GM12878 (cell line): ENCODE data around the gene RIMBP2. TPM values are rescaled to one million over a fixed set of nuclear protein-coding genes. Genes with fewer than 3 reads are reported as not detected.

Source experiments
- ATAC-seq: fragments of 200-7000 bp; cut with Tn5 transposase; 3 replicates; pipeline ENCODE4 v1.9.1; 2020; ENCODE audit warnings: mild to moderate bottlenecking, moderate library complexity
- BruUV-seq: library from RNA; stranded (reverse); fragments of 400-500 nt; replicated peaks from 2 replicates; lab custom pipeline; 2021; lab: Mats Ljungman, UMichigan
- CTCF ChIA-PET: fragments of 300-600 bp; sonication (Branson Sonifier 250); formaldehyde crosslinking; extraction: SDS; loops from one replicate; lab custom pipeline; 2021; ENCODE audit warnings: inconsistent platforms; lab: Yijun Ruan, JAX
- POLR2A ChIA-PET: fragments of 350-600 bp; formaldehyde crosslinking; extraction: SDS; loops from one replicate; lab custom pipeline; 2021; ENCODE audit warnings: inconsistent platforms; lab: Charles Lee
- RAD21 ChIA-PET: fragments of 300-600 bp; sonication (Branson Sonifier 250); formaldehyde crosslinking; loops from one replicate; lab custom pipeline; 2023; ENCODE audit warnings: antibody characterized with exemption; ENCODE audit not compliant: unreplicated experiment; lab: Charles Lee
- SMC1A ChIA-PET: fragments of 300-600 bp; sonication (Branson Sonifier 250); formaldehyde crosslinking; loops from one replicate; lab custom pipeline; 2023; ENCODE audit not compliant: unreplicated experiment, uncharacterized antibody; lab: Charles Lee
- DNase-seq: peaks from one replicate; pipeline ENCODE4 v3.0.0-alpha.2; 2011; ENCODE audit warnings: low read depth, low spot score
- FAIRE-seq: peaks from 3 replicates; lab custom pipeline; 2011; peaks lifted over from hg19 to GRCh38; lab: Jason Lieb, UNC
- H2AFZ ChIP-seq: 2 replicates; pipeline ENCODE4 v1.6.0; 2011; ENCODE audit warnings: low read depth, low read length, control low read depth; ENCODE audit not compliant: control insufficient read depth
- H3K27ac ChIP-seq: 2 replicates; pipeline ENCODE4 v1.5.1; 2011; ENCODE audit warnings: control low read depth; ENCODE audit not compliant: control insufficient read depth, insufficient read depth
- H3K27me3 ChIP-seq, 2 experiments: replicated peaks in 1 of 2; 2 replicates each; pipeline versions ENCODE4 v1.6.0 to v1.6.1; 2011; ENCODE audit warnings: low read length in 1 of 2; ENCODE audit not compliant: control insufficient read depth in 2 of 2, insufficient read depth in 2 of 2
- H3K36me3 ChIP-seq, 2 experiments: 2 replicates each; pipeline ENCODE4 v1.5.1; 2011; ENCODE audit warnings: low read length in 1 of 2; ENCODE audit not compliant: control insufficient read depth in 2 of 2, insufficient read depth in 2 of 2
- H3K4me1 ChIP-seq: 2 replicates; pipeline ENCODE4 v1.6.1; 2011; ENCODE audit warnings: mild to moderate bottlenecking, low read length, moderate library complexity, mixed read lengths; ENCODE audit not compliant: control insufficient read depth, insufficient read depth
- H3K4me2 ChIP-seq: 2 replicates; pipeline ENCODE4 v1.6.0; 2011; ENCODE audit warnings: control low read depth; ENCODE audit not compliant: control insufficient read depth, insufficient read depth
- H3K4me3 ChIP-seq: fragments of 200-600 bp; sonication (generic); 2 replicates; pipeline ENCODE4 v1.5.1; 2016
- H3K79me2 ChIP-seq: 2 replicates; pipeline ENCODE4 v1.6.0; 2011; ENCODE audit warnings: low read length; ENCODE audit not compliant: control insufficient read depth, insufficient read depth
- H3K9ac ChIP-seq: 2 replicates; pipeline ENCODE4 v1.8.0; 2011; ENCODE audit warnings: low read length, control low read depth, mixed read lengths; ENCODE audit not compliant: control insufficient read depth, insufficient read depth
- H3K9me3 ChIP-seq: replicated peaks from 3 replicates; pipeline ENCODE4 v1.5.1; 2011; ENCODE audit warnings: mild to moderate bottlenecking, low read length; ENCODE audit not compliant: control insufficient read depth, insufficient read depth
- H4K20me1 ChIP-seq: 2 replicates; pipeline ENCODE4 v1.6.0; 2011; ENCODE audit not compliant: control insufficient read depth, insufficient read depth
- ESRRA ChIP-seq: IDR thresholded peaks from 2 replicates; pipeline ENCODE4 v1.6.1; 2012; ENCODE audit warnings: mild to moderate bottlenecking, low read length, improper control_type of control experiment
- FOXK2 ChIP-seq: fragments of 450-650 bp; IDR thresholded peaks from 2 replicates; pipeline ENCODE4 v1.6.1; 2017; ENCODE audit warnings: mild to moderate bottlenecking, moderate library complexity
- NR2F1 ChIP-seq: fragments of 450-650 bp; conservative IDR thresholded peaks from 2 replicates; pipeline ENCODE4 v1.6.1; 2017; ENCODE audit warnings: mild to moderate bottlenecking
- PAX8 ChIP-seq: fragments of 450-650 bp; IDR thresholded peaks from 2 replicates; pipeline ENCODE4 v1.6.1; 2017; ENCODE audit warnings: mild to moderate bottlenecking, moderate library complexity
- POU2F2 ChIP-seq: IDR thresholded peaks from 3 replicates; pipeline ENCODE4 v1.6.1; 2011; ENCODE audit warnings: low read depth, mild to moderate bottlenecking, low read length, borderline replicate concordance
- RBBP5 ChIP-seq: fragments of 200-600 bp; sonication (generic); conservative IDR thresholded peaks from 2 replicates; pipeline ENCODE4 v1.6.1; 2016
- RELA ChIP-seq: fragments of 450-650 bp; IDR thresholded peaks from 2 replicates; pipeline ENCODE4 v1.8.0; 2014; ENCODE audit warnings: borderline replicate concordance; ENCODE audit not compliant: partially characterized antibody
- SIN3A ChIP-seq: IDR thresholded peaks from 2 replicates; pipeline ENCODE4 v1.6.1; 2012; ENCODE audit warnings: low read depth, low read length, improper control_type of control experiment
- SMAD5 ChIP-seq: IDR thresholded peaks from 2 replicates; pipeline ENCODE4 v1.6.1; 2016; ENCODE audit warnings: antibody characterized with exemption, low read depth
- SMARCA5 ChIP-seq: fragments of 450-650 bp; IDR thresholded peaks from 2 replicates; pipeline ENCODE4 v1.6.1; 2017; ENCODE audit warnings: mild to moderate bottlenecking
- SREBF2 ChIP-seq: IDR thresholded peaks from 2 replicates; pipeline ENCODE4 v1.6.1; 2012; ENCODE audit warnings: mild to moderate bottlenecking, low read length
- SRF ChIP-seq, 2 experiments: IDR thresholded peaks; 2 replicates each; pipeline ENCODE4 v1.6.1; 2011; ENCODE audit warnings: low read depth in 2 of 2, low read length in 2 of 2, mild to moderate bottlenecking in 1 of 2, moderate library complexity in 1 of 2
- TCF7 ChIP-seq: IDR thresholded peaks from 2 replicates; pipeline ENCODE4 v1.6.1; 2014; ENCODE audit warnings: antibody characterized with exemption, borderline replicate concordance
- WGBS: methylation state at CpG from one replicate; pipeline ENCODE4 v1.1.6; 2016; ENCODE audit warnings: low lambda C conversion rate; ENCODE audit not compliant: insufficient replicate concordance, insufficient coverage; ENCODE audit errors: missing lambda C conversion rate; 5-methylcytosine and 5-hydroxymethylcytosine counted together
- in situ Hi-C: fragments of 300-500 bp; cut with MboI; formaldehyde crosslinking; loops from 9 replicates; pipeline ENCODE4 v1.14.3; 2018; ENCODE audit warnings: mixed read lengths
- intact Hi-C: fragments of 100-400 bp; cut with micrococcal nuclease; formaldehyde crosslinking; loops from one replicate; pipeline ENCODE4 v1.14.2; 2022; ENCODE audit not compliant: unreplicated experiment
- polyA plus RNA-seq, 11 experiments: library from polyadenylated mRNA; depleted of rRNA in 4 of 11; unstranded in 6 of 11; stranded (reverse) in 5 of 11; fragments of >200 nt; fragmentation: Nextera tagmentation in 4 of 11; fragmentation: Illumina TruSeq in 1 of 11; extraction: Ambion mirVana in 4 of 11; extraction: Trizol in 1 of 11; gene quantifications; 1 replicate in 1 of 11; 2 replicates in 10 of 11; pipeline versions ENCODE4 v1.2.1 to v1.2.3, GENCODE V29; 2011 to 2016; ENCODE audit warnings: inconsistent platforms in 2 of 11, missing spikeins in 2 of 11, low read depth in 1 of 11
- total RNA-seq, 4 experiments: library from RNA; depleted of rRNA in 3 of 4; stranded (reverse); fragments of >200 nt in 3 of 4; fragmentation: Illumina TruSeq in 1 of 4; extraction: Trizol in 1 of 4; gene quantifications; 2 replicates each; pipeline versions ENCODE4 v1.2.1 to v1.2.3, GENCODE V29; 2013 to 2021
- TF ChIP-seq, protein P1 (sequence below): IDR thresholded peaks from 2 replicates; pipeline ENCODE4 v1.6.1; 2012; ENCODE audit warnings: low read length, inconsistent platforms

The RIMBP2 gene
- total and polyA plus RNA-seq, 10 of the 15 experiments (the other 5 are each of a cell fraction or from before 2014, with no cell fraction given) = 0.04 to 2.9 (median 0.07) TPM; not detected in 1

DNA sequence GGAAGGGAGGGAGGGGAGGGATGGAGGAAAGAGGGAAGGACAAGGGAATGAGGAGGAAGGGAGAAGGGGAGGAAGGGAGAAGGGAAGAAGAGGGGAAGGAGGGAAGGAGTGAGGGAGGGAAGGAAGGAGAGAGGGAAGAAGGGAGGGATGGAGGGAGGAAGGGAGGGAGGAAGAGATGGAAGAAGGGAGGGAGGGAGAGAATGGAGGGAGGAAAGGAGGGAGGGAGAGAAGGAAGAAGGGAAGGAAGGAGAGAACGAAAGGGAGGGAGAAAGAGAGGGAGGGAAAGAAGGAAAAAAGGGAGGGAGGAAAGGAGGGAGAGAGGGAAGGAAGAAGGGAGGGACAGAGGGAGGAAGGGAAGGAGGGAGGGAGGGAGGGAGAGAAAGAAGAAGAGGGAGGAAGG lies 49.5 kb downstream of the RIMBP2 start:
- H2AFZ ChIP-seq = no peak overlapping the region
- SMC1A ChIA-PET = no interaction called here
- ATAC-seq (no peak), FAIRE-seq (no peak), DNase-seq (no peak)
- no peaks in the 10 kb centered on the region for H3K4me1 ChIP-seq
- H4K20me1 ChIP-seq = no peaks in the 10 kb centered on the region
- RAD21 ChIA-PET = no interaction called here
- POLR2A ChIA-PET = no interaction called here
- intact Hi-C loops = no loop called here
- no peak overlapping the region for H3K4me2 ChIP-seq
- H3K9me3 ChIP-seq = no peaks in the 10 kb centered on the region; the same call in 2 of the 3 replicates
- H3K4me3 ChIP-seq = no peak overlapping the region
- H3K36me3 ChIP-seq = no peaks in the 10 kb centered on the region
- in situ Hi-C loops = no loop called here
- no peaks in the 10 kb centered on the region for H3K79me2 ChIP-seq
- 0% methylated on average over 1 of the region's 1 CpG for WGBS
- BruUV-seq = no TSS peak
- TF ChIP-seq SIN3A (no peak), ESRRA (no peak), RELA (no peak), SREBF2 (no peak), PAX8 (no peak), SMAD5 (no peak), TCF7 (no peak), NR2F1 (no peak), FOXK2 (no peak)
- CTCF ChIA-PET = interaction anchor here (0.5 kb wide), 1 partner anchor 13 kb away, joined by 3 read pairs; no protein-coding TSS in a partner anchor
- no peak overlapping the region for H3K27ac ChIP-seq
- no peaks in the 10 kb centered on the region for H3K27me3 ChIP-seq
- no peak overlapping the region for H3K9ac ChIP-seq

DNA sequence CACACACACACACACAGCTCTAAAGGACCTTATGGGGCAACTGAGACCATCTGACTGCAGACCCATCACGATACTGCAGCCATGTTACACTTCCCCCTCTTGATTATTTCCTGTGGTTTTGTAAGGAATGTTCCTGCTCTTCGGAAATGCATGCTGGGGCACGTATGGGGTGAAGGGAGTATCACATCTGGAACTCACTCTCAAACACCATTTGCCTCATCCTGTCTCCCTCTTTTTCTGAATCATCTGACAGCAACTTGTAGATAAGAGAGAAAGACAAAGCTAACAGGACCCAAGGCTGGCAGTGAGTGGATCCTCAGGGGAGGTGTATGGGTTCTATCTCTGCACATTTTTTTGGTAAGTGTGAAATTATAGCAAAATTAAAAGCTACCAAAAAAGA lies 50.3 kb downstream of the RIMBP2 start:
- Histone ChIP-seq H3K4me3 (no peak overlapping the region), H3K9me3 (no peaks in the 10 kb centered on the region; the same call in 2 of the 3 replicates), H3K79me2 (no peaks in the 10 kb centered on the region), H2AFZ (no peak overlapping the region), H3K27me3 (no peaks in the 10 kb centered on the region), H3K4me1 (no peaks in the 10 kb centered on the region), H4K20me1 (no peaks in the 10 kb centered on the region), H3K4me2 (no peak overlapping the region), H3K27ac (no peak overlapping the region)
- in situ Hi-C loops = no loop called here
- FAIRE-seq = no peak
- WGBS = 8% methylated on average over 3 of the region's 3 CpGs
- ChIA-PET RAD21 (no interaction called here), CTCF (no interaction called here), SMC1A (no interaction called here), POLR2A (no interaction called here)
- intact Hi-C loops = no loop called here
- BruUV-seq = no TSS peak
- DNase-seq = no peak
- TF ChIP-seq RBBP5 = no peak
- no peak for TF ChIP-seq POU2F2
- no peak for TF ChIP-seq SMARCA5
- TF ChIP-seq, protein P1, sequence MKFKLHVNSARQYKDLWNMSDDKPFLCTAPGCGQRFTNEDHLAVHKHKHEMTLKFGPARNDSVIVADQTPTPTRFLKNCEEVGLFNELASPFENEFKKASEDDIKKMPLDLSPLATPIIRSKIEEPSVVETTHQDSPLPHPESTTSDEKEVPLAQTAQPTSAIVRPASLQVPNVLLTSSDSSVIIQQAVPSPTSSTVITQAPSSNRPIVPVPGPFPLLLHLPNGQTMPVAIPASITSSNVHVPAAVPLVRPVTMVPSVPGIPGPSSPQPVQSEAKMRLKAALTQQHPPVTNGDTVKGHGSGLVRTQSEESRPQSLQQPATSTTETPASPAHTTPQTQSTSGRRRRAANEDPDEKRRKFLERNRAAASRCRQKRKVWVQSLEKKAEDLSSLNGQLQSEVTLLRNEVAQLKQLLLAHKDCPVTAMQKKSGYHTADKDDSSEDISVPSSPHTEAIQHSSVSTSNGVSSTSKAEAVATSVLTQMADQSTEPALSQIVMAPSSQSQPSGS = no peak
- TF ChIP-seq SRF (IDR thresholded peaks at IDR 0.05; ENCODE audit: low read depth in 2 of 2, low read length in 2 of 2) = no peak
- TF ChIP-seq, all 136 proteins: peak for 0
- no peak overlapping the region for H3K9ac ChIP-seq
- H3K36me3 ChIP-seq = no peaks in the 10 kb centered on the region
- ATAC-seq = no peak
